ENCODE measurements around the gene ACY1.

Gene ACY1

GRCh38 chr3:51994530-51994929, 11.2 kb downstream of the ACY1 start:
- H3K27me3 Mint-ChIP-seq (ENCODE audit: low read depth): peaks cover 9% of the 10 kb centered on the region

GRCh38 chr3:51995346-51996163, 12.2 kb downstream of the ACY1 start, which contains the start of gene RPL29:
Gene RPL29, minus strand, starts transcription at chr3:51995895. Its CDS starts 434 bp downstream, at chr3:51995461.
- Mint-ChIP-seq H3K4me3 (peak within 1 kb of the TSS; percentile 100), H3K36me3 (ENCODE audit: low read depth) (peaks cover 37% of the 10 kb centered on the region), H3K27me3 (ENCODE audit: low read depth) (peaks cover 13% of the 10 kb centered on the region), H3K27ac (peak within 1 kb of the TSS; percentile 100), H3K9me3 (no peaks in the 10 kb centered on the region), H3K4me1 (ENCODE audit: low read depth) (peaks cover 26% of the 10 kb centered on the region)
- DNase-seq (ENCODE audit: low spot score): peak; percentile 89

More at GRCh38 chr3:51994530-51994929, 11.2 kb downstream of the ACY1 start:
- Mint-ChIP-seq H3K4me1 (ENCODE audit: low read depth) (peaks cover 26% of the 10 kb centered on the region), H3K9me3 (no peaks in the 10 kb centered on the region), H3K4me3 (peak overlapping the region; percentile 100), H3K36me3 (ENCODE audit: low read depth) (peaks cover 37% of the 10 kb centered on the region), H3K27ac (peak overlapping the region; percentile 100)
- no peak for DNase-seq (ENCODE audit: low spot score)

- DNase-seq (ENCODE audit: low spot score): no peak
- no peak overlapping the region for H3K4me3 Mint-ChIP-seq
- no peak overlapping the region for H3K27ac Mint-ChIP-seq
- H3K27me3 Mint-ChIP-seq (ENCODE audit: low read depth): peaks cover 13% of the 10 kb centered on the region
- peaks cover 24% of the 10 kb centered on the region for H3K4me1 Mint-ChIP-seq (ENCODE audit: low read depth)
- peaks cover 34% of the 10 kb centered on the region for H3K36me3 Mint-ChIP-seq (ENCODE audit: low read depth)
- H3K9me3 Mint-ChIP-seq: no peaks in the 10 kb centered on the region
Measured at GRCh38 chr3:51997172-51997571, 13.8 kb downstream of the ACY1 start.

- H3K4me1 Mint-ChIP-seq (ENCODE audit: low read depth): peaks cover 21% of the 10 kb centered on the region
- DNase-seq (ENCODE audit: low spot score): no peak
- H3K9me3 Mint-ChIP-seq: no peaks in the 10 kb centered on the region
- peaks cover 28% of the 10 kb centered on the region for H3K36me3 Mint-ChIP-seq (ENCODE audit: low read depth)
- H3K27ac Mint-ChIP-seq: no peak overlapping the region
- H3K27me3 Mint-ChIP-seq (ENCODE audit: low read depth): peaks cover 13% of the 10 kb centered on the region
- H3K4me3 Mint-ChIP-seq: no peak overlapping the region
Measured at GRCh38 chr3:51997935-51998596, 14.7 kb downstream of the ACY1 start.

GRCh38 chr3:51998774-51999173, 15.4 kb downstream of the ACY1 start:
- no peak overlapping the region for H3K27ac Mint-ChIP-seq

GRCh38 chr3:51999846-52000245, 16.5 kb downstream of the ACY1 start:
- Mint-ChIP-seq H3K27me3 (ENCODE audit: low read depth) (peaks cover 13% of the 10 kb centered on the region), H3K27ac (no peak overlapping the region), H3K36me3 (ENCODE audit: low read depth) (peaks cover 11% of the 10 kb centered on the region)

More at GRCh38 chr3:51998774-51999173, 15.4 kb downstream of the ACY1 start:
- no peaks in the 10 kb centered on the region for H3K9me3 Mint-ChIP-seq
- peaks cover 19% of the 10 kb centered on the region for H3K4me1 Mint-ChIP-seq (ENCODE audit: low read depth)
- peaks cover 22% of the 10 kb centered on the region for H3K36me3 Mint-ChIP-seq (ENCODE audit: low read depth)
- peaks cover 13% of the 10 kb centered on the region for H3K27me3 Mint-ChIP-seq (ENCODE audit: low read depth)
- DNase-seq (ENCODE audit: low spot score): no peak
- H3K4me3 Mint-ChIP-seq: no peak overlapping the region

GRCh38 chr3:52001443-52001974, 18.2 kb downstream of the ACY1 start:
- DNase-seq (ENCODE audit: low spot score): peak; percentile 77
- Mint-ChIP-seq H3K4me1 (ENCODE audit: low read depth) (peaks cover 13% of the 10 kb centered on the region), H3K36me3 (ENCODE audit: low read depth) (no peaks in the 10 kb centered on the region), H3K4me3 (no peak overlapping the region), H3K27ac (peak overlapping the region; percentile 12), H3K9me3 (no peaks in the 10 kb centered on the region), H3K27me3 (ENCODE audit: low read depth) (peaks cover 13% of the 10 kb centered on the region)

More at GRCh38 chr3:51999846-52000245, 16.5 kb downstream of the ACY1 start:
- H3K4me1 Mint-ChIP-seq (ENCODE audit: low read depth): peaks cover 10% of the 10 kb centered on the region
- no peaks in the 10 kb centered on the region for H3K9me3 Mint-ChIP-seq
- no peak overlapping the region for H3K4me3 Mint-ChIP-seq
- no peak for DNase-seq (ENCODE audit: low spot score)

GRCh38 chr3:52002748-52003147, 19.4 kb downstream of the ACY1 start:
- Mint-ChIP-seq H3K9me3 (no peaks in the 10 kb centered on the region), H3K4me3 (no peak overlapping the region), H3K4me1 (ENCODE audit: low read depth) (peaks cover 13% of the 10 kb centered on the region), H3K27ac (no peak overlapping the region), H3K36me3 (ENCODE audit: low read depth) (no peaks in the 10 kb centered on the region), H3K27me3 (ENCODE audit: low read depth) (peaks cover 9% of the 10 kb centered on the region)
- DNase-seq (ENCODE audit: low spot score): no peak

- Mint-ChIP-seq H3K27ac (no peak overlapping the region), H3K36me3 (ENCODE audit: low read depth) (no peaks in the 10 kb centered on the region), H3K4me1 (ENCODE audit: low read depth) (peaks cover 11% of the 10 kb centered on the region), H3K9me3 (no peaks in the 10 kb centered on the region), H3K27me3 (ENCODE audit: low read depth) (peaks cover 4% of the 10 kb centered on the region), H3K4me3 (no peak overlapping the region)
- no peak for DNase-seq (ENCODE audit: low spot score)
Measured at GRCh38 chr3:52004163-52004787, 20.9 kb downstream of the ACY1 start.

GRCh38 chr3:52004906-52005395, 21.6 kb downstream of the ACY1 start:
- no peak for DNase-seq (ENCODE audit: low spot score)
- Mint-ChIP-seq H3K27ac (no peak overlapping the region), H3K4me3 (no peak overlapping the region), H3K4me1 (ENCODE audit: low read depth) (peaks cover 11% of the 10 kb centered on the region), H3K27me3 (ENCODE audit: low read depth) (no peaks in the 10 kb centered on the region), H3K36me3 (ENCODE audit: low read depth) (no peaks in the 10 kb centered on the region), H3K9me3 (no peaks in the 10 kb centered on the region)

- no peak for DNase-seq (ENCODE audit: low spot score)
- H3K27me3 Mint-ChIP-seq (ENCODE audit: low read depth): no peaks in the 10 kb centered on the region
- H3K4me1 Mint-ChIP-seq (ENCODE audit: low read depth): peaks cover 11% of the 10 kb centered on the region
- H3K9me3 Mint-ChIP-seq: no peaks in the 10 kb centered on the region
- peak overlapping the region; percentile 34 for H3K4me3 Mint-ChIP-seq
- H3K27ac Mint-ChIP-seq: peak overlapping the region; percentile 20
- no peaks in the 10 kb centered on the region for H3K36me3 Mint-ChIP-seq (ENCODE audit: low read depth)
Measured at GRCh38 chr3:52005571-52005986, 22.2 kb downstream of the ACY1 start.

- H3K27me3 Mint-ChIP-seq (ENCODE audit: low read depth): peaks cover 3% of the 10 kb centered on the region
Measured at GRCh38 chr3:52006017-52006819, 22.9 kb downstream of the ACY1 start.

GRCh38 chr3:52006820-52007133, 23.4 kb downstream of the ACY1 start:
- no peak for DNase-seq (ENCODE audit: low spot score)
- H3K9me3 Mint-ChIP-seq: no peaks in the 10 kb centered on the region
- no peaks in the 10 kb centered on the region for H3K36me3 Mint-ChIP-seq (ENCODE audit: low read depth)
- peaks cover 8% of the 10 kb centered on the region for H3K4me1 Mint-ChIP-seq (ENCODE audit: low read depth)
- no peak overlapping the region for H3K4me3 Mint-ChIP-seq
- H3K27me3 Mint-ChIP-seq (ENCODE audit: low read depth): peaks cover 3% of the 10 kb centered on the region
- no peak overlapping the region for H3K27ac Mint-ChIP-seq

More at GRCh38 chr3:52006017-52006819, 22.9 kb downstream of the ACY1 start:
- DNase-seq (ENCODE audit: low spot score): no peak
- Mint-ChIP-seq H3K9me3 (no peaks in the 10 kb centered on the region), H3K36me3 (ENCODE audit: low read depth) (no peaks in the 10 kb centered on the region), H3K27ac (peak overlapping the region; percentile 20), H3K4me1 (ENCODE audit: low read depth) (peaks cover 11% of the 10 kb centered on the region), H3K4me3 (peak overlapping the region; percentile 34)

All from T-helper 2 cell treated with Interferon-gamma antibody and Interleukin-4, amounts not matched to agents 5 μg/mL and 100 μg/mL, for 36 hours (primary cell).